Transverse colon (tissue), 4 donors: Measurements from ENCODE around the gene DCP1A.

Source experiments
- CTCF ChIP-seq, 5 experiments: fragments of 200-600 bp in 3 of 5; fragments of 450-650 bp in 2 of 5; sonication (generic) in 3 of 5; IDR thresholded peaks; 1 replicate in 2 of 5; 2 replicates in 3 of 5; pipeline ENCODE4 v1.5.1; 2016 to 2017; ENCODE audit warnings: antibody characterized with exemption in 5 of 5, inconsistent platforms in 3 of 5, mild to moderate bottlenecking in 2 of 5, moderate library complexity in 1 of 5
- EP300 ChIP-seq: sonication (generic); formaldehyde crosslinking; IDR thresholded peaks from one replicate; pipeline ENCODE4 v1.6.1; 2017; ENCODE audit warnings: antibody characterized with exemption, low read depth
- POLR2A ChIP-seq: fragments of 450-650 bp; IDR thresholded peaks from one replicate; pipeline ENCODE4 v1.6.1; 2016; ENCODE audit warnings: antibody characterized with exemption, mild to moderate bottlenecking, moderate library complexity
- POLR2AphosphoS5 ChIP-seq, 3 donors: sonication (generic); formaldehyde crosslinking; IDR thresholded peaks; one replicate each; pipeline ENCODE4 v1.6.1; 2016; ENCODE audit warnings: antibody characterized with exemption in 3 of 3

- TF ChIP-seq CTCF (IDR thresholded peaks at IDR 0.05) (no peak), EP300 (no peak), POLR2A (no peak), POLR2AphosphoS5 (IDR thresholded peaks at IDR 0.05) (no peak)
These were observed 87.0 kb downstream of the DCP1A start for GRCh38 chr3:53260286-53260785.
